Glomerular visceral epithelial cell (primary cell): Measurements from ENCODE around the gene GPR3.

Experiments used
- DNase-seq: peaks from one replicate; pipeline ENCODE4 v3.0.0-alpha.2; 2016; ENCODE audit errors: extremely low spot score

The GPR3 gene

DNA sequence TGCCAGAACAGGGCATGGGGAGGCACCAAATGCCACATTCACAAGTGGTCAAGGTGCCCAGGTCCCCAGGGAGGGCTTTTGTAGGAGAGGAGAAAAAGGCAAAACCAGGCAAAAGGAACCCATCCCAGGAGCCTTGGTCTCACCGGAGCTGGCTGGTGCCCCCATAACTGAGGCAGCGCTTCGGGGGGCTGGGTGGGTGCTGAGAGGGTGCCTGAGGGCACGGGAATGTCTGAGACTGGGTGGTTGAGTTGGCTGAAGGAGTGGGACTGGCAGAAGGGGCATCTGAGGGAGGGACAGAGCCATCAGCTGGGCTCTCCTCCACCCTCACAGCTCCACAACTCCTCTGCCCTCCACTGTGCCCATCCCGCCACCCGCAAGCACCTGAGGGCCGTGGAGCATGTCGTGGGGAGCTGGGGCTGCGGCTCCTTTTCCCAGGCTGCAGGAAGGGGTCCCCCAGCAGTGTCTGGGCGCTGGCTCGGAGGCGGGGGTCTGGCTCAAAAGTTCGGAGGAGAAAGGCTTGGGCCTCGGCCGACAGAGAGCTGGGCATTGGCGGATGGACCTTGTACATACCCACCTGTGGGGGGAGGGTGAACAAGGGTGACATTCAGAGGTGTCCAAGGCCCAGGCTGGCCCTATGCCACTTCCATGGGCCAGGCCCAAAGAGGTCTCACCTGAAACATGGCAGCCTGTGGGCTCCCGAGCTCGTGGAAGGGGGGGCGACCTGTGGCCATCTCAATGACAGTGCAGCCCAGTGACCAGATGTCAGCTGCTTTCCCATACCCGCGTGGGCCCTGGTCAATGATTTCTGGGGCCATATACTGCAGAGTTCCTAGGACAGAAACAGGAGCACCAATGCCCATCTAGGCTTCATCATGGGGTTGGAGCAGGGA is 34.1 kb upstream of the GPR3 start:
- no peak for DNase-seq

DNA sequence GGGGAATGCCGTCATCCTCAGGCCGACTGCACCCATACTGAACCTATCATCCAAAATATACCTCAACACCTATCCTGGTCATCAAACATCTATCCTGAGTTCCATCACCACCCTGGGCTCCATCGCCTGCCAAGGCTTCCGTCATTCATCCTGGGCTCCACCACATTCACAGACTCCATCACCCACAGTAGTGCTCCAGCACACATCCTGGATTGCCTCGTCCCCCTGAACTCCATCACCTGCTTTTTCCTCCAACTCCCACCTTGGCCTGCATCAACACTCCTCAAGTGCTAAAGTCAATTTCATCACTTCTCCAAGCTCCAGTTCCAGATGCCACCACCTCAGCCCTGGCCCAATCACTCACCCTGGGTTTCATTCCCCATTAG is 33.5 kb upstream of the GPR3 start:
- no peak for DNase-seq

DNA sequence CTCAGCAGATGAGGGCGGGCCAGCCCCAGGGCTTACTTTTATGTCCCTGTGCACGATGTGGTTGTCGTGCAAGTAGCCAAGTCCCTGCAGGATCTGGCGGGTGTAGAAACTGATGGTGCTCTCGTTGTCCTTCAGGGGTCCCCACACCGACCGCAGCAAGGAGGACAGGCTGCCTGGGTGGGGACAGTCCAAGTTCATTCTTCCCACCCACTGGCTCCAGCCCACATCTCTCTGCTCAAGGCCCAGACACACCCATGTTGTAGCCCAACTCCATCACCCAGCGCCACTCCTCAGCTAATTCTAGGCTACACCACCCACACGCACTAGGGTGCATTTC is 32.6 kb upstream of the GPR3 start:
- no peak for DNase-seq

DNA sequence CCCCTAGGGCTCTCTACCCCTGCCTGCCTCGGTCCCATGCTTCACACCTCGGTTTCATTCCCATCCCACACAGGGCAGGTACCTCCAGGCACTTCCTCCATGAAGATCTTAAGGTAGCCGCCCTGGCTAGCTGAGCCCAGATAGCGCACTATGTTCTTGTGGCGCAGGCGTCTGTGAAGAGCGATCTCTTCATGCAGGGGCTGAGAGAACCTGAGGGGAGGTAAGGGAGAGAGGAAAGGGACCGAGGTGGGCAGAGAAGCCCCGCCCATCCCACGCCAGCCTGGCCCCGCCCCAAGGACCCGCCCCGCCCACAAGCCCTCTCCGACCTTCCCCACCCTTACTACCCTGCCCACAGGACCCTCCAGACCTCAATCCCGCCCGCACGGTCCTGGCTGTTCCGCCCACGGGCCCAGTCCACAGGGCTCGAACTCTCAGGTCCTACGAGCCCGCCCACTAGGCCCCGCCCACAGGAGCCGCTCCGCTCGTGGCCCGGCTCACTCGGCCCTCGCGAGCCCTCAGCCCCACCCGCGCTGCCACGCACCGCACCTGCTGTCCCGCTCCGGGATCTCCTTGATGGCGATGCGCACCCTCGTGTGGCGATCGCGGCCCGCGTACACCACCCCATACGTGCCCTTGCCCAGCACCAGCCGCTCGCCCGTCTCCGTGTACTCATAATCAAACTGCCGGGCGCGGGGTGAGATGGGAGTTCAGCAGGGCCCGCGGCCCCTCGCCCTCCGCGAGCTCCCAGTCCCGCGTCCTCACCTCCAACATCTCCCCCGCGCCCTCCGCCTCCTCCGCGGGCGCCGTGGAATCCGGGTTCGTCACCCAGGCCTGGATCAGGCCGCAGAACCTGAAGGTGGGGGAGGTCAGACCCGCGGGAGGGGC is 32.0 kb upstream of the GPR3 start:
- DNase-seq, result no peak

DNA sequence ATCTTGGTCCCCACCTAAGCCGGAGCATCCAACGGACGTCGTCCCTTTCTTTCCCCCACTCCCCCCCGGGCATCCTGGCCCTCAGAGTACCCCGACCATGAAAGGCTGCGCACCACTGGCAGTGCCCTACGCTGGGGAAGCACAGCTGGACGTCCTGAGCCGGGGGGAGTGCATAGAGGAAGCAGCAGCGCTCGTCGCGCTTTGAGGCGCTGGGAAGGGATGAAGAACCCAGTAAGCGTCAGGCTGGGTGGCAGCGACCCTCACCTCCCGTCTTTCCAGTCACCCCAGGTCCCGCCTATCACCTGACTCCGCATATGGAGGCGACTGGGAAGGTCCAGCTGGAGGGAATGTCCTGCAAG is 31.4 kb upstream of the GPR3 start:
- no peak for DNase-seq

DNA sequence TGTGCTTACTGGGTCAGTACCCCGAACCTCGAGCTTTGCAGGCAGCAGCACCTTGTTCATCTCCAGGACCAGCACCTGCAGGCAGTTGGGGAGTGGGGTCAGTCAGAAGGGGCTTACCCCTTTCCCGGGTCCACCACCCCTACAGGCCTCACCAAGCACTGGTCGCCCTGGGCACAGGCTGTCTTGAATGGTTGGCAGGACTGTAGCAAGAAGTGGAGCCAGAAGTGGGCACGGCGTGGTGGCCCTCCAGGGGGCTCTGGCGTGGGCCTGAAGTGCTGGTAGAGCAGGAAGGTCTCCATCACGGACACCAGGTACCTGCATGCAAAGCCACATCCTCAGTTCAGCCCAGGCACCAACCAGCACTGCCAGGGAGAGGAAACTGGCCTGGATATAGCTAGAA is 30.9 kb upstream of the GPR3 start:
- no peak for DNase-seq

DNA sequence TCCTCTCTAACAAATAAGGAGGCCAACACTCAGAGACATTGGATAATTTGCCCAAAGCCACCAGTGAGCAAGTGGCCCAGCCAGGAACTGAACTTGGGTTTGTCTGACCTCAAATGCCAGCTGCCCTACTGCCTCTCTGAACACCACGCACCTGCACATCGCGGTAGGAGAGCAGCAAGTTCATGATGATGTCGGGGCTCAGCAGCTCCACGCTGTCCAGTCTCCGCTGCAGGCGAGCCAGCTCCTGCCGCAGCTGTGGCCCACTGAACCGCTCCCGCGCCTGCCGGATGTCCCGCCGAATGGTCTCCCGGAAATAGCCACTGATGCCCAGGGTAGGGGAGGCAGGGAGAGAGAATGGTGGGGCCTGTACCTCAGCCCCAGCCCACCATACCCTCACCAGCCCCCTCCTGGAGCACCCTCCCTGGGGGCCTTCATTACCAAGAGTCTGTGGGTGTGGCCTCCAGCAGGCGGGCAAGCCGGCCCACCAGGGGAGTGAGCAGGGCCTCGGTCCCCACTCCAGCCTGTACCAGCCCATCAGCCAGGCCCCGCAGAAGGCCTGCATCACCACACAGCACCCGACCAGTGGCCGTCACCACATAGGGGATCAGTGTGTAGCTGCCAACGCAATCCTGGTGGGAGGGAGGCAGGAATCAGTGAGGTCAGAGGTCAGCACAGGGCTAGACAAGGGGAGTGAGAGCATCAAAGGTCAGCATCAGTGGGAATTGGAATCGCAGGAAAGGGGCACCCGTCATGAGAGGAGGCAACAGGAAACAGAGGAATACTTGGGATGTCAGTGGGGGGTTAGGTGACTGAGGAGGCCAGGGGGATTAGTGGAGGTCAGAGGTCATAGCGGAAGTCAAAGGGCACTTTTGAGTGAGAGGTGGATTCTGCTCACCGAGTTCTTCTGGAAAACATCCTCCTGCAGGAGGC is 28.4 kb upstream of the GPR3 start:
- DNase-seq, result no peak

DNA sequence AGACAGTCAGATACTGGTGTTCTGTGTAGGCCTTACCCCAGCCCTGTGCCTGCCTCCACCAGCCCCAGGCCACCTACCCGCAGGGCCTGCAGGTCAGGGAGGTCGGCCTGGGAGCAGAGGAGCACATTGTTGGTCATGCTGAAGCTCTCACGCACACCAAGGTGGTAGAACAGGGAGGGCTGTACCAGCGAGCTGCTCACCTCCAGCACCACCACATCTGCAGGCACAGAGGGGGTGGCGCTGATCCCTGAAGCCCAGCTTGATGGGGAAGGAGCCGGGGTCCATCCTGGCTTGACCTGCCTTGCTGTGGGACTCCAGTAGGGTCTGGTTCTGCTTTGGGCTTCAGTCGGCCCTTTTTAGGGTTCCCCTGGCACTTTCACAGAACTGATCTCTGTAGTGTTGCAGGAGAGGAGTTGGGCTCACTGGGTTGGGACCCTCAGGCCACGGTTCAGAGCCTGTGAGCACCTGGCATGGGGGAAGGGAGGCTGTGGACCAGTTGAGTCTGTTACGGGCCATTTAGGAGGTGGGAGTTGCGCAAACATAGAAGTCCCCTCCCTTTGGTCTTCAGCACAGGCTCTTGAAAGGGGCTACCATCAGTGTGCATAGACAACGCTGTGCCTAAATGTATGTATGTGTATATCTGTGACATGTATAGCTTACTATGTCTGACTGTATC is 27.6 kb upstream of the GPR3 start:
- no peak for DNase-seq

DNA sequence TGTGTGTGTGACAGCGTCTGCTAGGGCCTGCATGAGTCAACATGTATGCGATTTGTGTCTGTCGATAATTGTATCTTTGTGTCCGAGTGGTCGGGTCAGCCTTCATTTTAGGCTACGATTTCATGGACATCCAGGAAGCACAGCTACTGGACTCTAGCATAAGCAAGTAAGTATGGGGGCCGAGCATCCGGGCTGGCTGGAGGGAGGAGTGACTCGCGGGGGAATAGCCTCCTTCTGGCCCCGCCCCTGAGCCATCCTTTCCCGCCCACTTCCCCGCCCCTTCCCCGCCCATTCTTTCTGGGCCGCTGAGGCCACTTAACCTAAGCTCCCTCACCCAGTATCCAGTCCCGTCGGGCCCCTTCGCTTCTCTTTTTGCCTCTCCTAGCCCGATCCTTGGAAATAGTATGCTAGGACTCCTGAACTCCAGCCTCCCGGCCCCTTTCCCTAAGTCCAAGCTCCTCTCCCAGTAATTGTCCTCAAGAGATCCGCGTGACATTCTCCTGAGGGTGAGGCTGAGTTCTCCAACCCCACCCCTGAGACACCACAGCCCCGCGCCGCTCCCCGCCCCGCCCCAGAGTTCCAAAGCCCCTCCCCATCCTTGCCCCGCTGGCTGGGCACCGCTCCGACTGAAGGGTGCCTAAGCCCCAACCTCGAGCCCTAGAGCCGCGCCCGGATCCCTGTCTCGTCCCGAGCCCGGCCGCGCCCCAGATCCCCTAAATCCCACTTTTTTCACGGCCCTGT is 26.9 kb upstream of the GPR3 start:
- DNase-seq, result peak; percentile 91

DNA sequence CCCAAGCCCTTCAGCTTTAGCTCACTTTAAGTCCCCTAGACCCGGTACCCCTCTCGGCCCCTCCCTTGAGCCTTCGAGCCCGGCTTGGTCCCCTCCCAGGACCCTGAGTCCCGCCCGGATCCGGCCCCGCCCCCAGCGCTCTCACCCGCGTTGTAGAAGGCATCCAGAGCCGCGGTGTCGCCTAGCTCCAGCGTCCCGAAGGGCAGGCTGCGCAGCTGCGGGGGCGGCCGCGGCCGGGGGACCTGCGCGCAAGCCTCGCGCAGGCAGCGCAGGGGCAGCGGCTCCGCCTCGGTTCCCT is 26.4 kb upstream of the GPR3 start:
- DNase-seq, result peak; percentile 82

DNA sequence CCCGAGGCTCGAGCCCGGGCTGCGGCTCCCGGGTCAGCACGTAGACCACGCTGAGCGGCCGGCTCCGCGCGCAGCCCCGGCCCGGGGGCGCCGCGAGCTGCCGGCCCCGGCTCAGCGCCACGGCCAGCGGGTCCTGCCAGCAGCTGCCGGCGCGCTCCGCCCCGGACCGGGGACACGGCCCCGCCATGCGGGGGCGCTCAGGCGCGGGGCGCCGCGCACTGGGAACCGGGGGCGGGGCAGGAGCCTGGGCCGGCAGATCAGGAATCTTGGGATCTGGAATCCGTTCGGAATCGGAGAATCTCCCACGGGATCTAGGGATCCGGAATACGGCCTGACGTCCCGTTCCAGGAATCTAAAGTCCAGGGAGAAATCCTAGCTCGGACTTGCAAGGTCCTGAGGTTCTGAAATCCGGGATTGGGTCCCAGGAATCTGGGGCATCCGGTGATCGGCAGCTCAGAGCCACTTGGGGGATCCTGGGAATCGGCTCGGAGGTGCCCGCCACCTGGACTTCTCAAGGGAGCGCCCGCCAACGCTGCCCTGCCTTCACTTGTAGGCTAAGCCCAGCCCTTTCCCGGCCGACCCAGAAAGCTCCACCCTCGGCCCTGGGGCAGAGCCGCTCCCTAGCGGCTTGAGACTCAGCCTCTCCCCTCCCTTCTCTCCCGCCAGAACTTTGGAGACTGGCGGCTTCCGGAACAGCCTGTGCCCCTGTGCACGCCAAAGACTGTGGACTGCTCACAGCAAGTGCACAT is 25.8 kb upstream of the GPR3 start, which contains the start of gene MAP3K6:
Gene MAP3K6 (minus strand): TSS at position 551 of the 749 bp plus-strand sequence. CDS start 364 bp downstream, at position 187.
- DNase-seq, result peak; percentile 85

DNA sequence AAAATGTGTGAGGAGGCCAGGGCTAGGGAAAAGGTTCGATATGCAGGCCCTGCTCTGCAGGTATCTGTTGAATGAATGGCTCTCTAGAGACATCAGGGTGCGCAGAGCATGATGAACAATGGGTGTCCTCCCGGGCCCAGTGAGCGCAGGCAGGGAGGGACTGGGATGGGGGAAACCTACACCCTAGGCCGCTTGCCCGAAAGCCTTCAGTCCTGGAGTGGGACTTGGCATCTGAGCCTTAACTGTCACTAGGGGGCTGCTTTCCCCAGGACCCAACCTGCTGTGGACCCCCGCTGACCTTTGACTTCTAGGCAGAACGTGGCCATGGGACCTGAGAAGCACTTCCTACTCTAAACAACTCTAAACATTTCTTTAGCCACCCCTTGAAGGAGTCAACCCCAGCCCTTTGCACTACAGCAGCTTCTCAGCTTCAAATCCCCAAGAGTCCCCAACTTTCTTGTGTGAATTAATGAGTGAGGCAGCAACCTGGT is 25.2 kb upstream of the GPR3 start:
- DNase-seq, result no peak

DNA sequence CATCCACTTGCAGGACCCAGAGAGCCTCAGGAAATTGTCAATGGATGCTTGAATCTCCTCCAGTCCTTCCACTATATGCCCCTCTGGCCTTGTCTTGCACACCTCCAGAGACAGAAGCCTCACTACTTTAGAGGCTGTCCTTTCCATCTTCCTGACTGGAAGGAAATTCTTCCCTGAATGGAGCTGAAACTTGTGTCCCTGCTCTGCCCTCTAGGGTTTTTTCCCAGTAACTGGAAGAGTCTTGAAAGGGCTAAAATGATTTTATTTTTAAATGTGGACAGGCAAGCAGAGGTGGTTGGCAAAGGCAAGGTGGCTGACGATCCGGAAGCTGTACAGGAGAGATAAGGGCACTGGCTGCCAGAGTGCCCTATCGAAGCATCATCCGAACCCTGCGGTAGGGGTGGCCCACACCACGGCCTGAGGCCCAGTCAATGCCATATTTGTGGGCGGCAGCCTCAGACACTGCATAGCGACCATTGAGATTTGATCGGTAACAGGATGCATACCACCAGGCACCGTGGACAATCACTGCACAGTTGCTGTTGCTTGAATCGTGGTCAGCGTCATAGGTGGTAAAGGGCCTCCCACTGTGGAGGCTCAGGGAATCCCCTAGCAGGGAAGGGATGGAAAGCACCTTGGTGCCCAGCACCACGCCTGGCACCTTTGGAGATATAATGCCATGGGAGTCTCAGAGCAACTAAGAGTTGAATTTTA is 23.4 kb upstream of the GPR3 start:
- no peak for DNase-seq

DNA sequence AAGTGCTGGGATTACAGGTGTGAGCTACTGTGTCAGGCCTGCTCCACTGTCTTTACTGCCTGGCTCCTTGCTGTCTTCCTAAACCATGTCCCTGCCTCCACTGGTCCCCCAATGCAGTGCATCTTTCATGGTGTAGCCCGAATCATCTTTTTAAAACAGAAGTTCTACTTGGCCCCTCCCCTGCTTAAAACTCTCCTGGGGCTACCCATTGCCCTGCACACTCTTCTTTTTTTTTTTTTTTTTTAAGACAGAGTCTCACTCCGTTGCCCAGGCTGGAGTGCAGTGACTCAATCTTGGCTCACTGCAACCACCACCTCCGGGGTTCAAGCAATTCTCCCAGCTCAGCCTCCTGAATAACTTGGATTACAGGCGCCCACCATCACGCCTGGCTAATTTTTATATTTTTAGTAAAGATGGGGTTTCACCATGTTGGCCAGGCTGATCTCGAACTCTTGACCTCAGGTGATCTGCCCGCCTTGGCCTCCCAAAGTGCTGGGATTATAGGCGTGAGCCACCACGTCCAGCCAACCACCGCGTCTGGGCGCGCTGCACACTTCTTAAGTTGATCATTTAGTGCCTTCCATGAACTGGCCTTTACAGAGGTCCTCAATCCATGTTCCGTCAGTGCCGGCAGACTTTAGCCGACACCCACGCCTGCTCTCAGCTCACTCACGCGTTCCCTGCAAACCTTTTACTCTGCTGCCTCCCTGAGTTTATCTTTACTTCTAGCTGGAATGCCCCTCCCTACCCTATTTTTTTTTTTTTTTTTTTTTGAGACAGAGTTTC is 20.2 kb upstream of the GPR3 start:
- DNase-seq, result peak; percentile 41

DNA sequence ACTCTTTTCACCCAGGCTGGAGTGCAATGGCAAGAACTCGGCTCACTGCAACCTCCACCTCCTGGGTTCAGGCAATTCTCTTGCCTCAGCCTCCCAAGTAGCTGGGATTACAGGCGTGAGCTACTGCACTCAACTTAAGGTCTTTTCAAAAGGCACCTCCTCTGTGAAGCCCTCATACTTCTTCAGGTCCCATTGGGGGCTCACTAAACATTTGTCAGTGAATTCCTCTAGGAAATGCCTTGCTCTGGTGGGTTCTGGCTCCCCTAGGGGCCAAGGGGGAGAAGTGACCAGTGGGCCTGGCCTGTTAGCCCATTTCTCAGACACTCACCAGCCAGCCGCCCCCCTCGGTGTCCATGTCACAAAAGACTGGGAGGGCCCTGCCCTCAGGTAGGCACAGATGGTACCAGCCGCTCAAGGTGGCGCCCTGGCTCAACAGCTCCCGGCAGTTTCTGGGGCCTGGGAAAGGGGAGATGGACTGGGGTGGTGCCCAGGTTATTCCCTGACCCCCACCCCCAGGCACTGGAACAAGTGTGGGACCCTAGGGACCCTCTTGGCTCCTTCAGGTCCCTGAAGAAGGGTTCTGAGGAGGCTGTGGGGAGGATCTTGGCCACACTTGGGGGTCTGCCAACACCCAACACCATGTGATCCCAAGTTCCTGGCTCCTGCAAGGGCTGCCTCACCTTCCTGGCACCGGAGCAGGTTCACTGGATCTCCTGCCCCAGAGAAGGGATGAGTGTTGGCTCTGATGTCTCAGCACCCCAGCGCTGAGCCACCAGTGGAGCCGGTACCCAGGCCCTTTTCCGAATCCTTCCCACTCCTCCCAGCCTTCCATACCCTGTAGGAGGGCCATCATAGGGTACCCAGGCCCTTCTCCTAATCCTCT is 19.4 kb upstream of the GPR3 start:
- no peak for DNase-seq

DNA sequence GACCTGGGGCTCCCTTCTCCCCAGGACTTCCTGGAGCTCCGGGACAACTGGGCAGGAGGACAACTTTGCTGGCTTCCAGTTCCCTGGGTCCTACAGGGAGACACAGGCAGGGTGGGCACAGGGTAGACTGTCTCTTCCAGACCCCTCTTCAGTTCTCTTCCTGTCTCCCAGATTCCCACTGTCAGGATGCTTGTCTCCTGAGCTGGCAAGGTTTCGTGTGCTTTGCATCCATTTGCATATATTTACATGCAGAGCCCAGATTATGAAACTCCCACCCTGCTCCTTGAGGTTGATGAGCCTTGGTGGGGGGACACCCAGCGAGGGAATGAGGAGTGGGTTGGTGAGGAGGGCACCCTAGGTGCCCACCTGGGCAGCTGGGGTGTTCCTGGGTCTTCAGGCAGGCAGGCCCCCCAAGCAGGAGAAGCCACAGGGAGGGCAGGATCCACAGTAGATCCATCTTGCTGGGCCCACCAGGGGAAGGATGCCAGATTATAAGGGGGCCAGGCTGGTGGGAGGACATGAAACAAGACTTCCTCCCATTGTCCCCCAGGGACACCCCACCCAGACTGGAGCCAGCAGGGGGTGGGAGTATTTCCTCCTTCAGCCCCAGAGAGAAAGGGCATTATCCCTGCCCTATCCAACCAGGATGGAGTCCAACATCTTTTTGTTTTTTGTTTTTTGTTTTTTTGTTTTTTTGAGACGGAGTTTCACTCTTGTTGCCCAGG is 17.9 kb upstream of the GPR3 start, which contains the start of gene FCN3:
Gene FCN3 (minus strand): TSS at position 463 of the 725 bp plus-strand sequence. CDS start 6 bp downstream, at position 457.
- no peak for DNase-seq
